GM12878 (cell line): ENCODE data around the gene DOK1. TPM values are rescaled to one million over a fixed set of nuclear protein-coding genes. Genes with fewer than 3 reads are reported as not detected.

ENCODE experiments used
- ATAC-seq: fragments of 200-7000 bp; cut with Tn5 transposase; 3 replicates; pipeline ENCODE4 v1.9.1; 2020; ENCODE audit warnings: mild to moderate bottlenecking, moderate library complexity
- BruUV-seq: library from RNA; stranded (reverse); fragments of 400-500 nt; replicated peaks from 2 replicates; lab custom pipeline; 2021; lab: Mats Ljungman, UMichigan
- CTCF ChIA-PET: fragments of 300-600 bp; sonication (Branson Sonifier 250); formaldehyde crosslinking; extraction: SDS; loops from one replicate; lab custom pipeline; 2021; ENCODE audit warnings: inconsistent platforms; lab: Yijun Ruan, JAX
- POLR2A ChIA-PET: fragments of 350-600 bp; formaldehyde crosslinking; extraction: SDS; loops from one replicate; lab custom pipeline; 2021; ENCODE audit warnings: inconsistent platforms; lab: Charles Lee
- RAD21 ChIA-PET: fragments of 300-600 bp; sonication (Branson Sonifier 250); formaldehyde crosslinking; loops from one replicate; lab custom pipeline; 2023; ENCODE audit warnings: antibody characterized with exemption; ENCODE audit not compliant: unreplicated experiment; lab: Charles Lee
- SMC1A ChIA-PET: fragments of 300-600 bp; sonication (Branson Sonifier 250); formaldehyde crosslinking; loops from one replicate; lab custom pipeline; 2023; ENCODE audit not compliant: unreplicated experiment, uncharacterized antibody; lab: Charles Lee
- DNase-seq: peaks from one replicate; pipeline ENCODE4 v3.0.0-alpha.2; 2011; ENCODE audit warnings: low read depth, low spot score
- FAIRE-seq: peaks from 3 replicates; lab custom pipeline; 2011; peaks lifted over from hg19 to GRCh38; lab: Jason Lieb, UNC
- H2AFZ ChIP-seq: 2 replicates; pipeline ENCODE4 v1.6.0; 2011; ENCODE audit warnings: low read depth, low read length, control low read depth; ENCODE audit not compliant: control insufficient read depth
- H3K27ac ChIP-seq: 2 replicates; pipeline ENCODE4 v1.5.1; 2011; ENCODE audit warnings: control low read depth; ENCODE audit not compliant: control insufficient read depth, insufficient read depth
- H3K27me3 ChIP-seq, 2 experiments: replicated peaks in 1 of 2; 2 replicates each; pipeline versions ENCODE4 v1.6.0 to v1.6.1; 2011; ENCODE audit warnings: low read length in 1 of 2; ENCODE audit not compliant: control insufficient read depth in 2 of 2, insufficient read depth in 2 of 2
- H3K36me3 ChIP-seq, 2 experiments: 2 replicates each; pipeline ENCODE4 v1.5.1; 2011; ENCODE audit warnings: low read length in 1 of 2; ENCODE audit not compliant: control insufficient read depth in 2 of 2, insufficient read depth in 2 of 2
- H3K4me1 ChIP-seq: 2 replicates; pipeline ENCODE4 v1.6.1; 2011; ENCODE audit warnings: mild to moderate bottlenecking, low read length, moderate library complexity, mixed read lengths; ENCODE audit not compliant: control insufficient read depth, insufficient read depth
- H3K4me2 ChIP-seq: 2 replicates; pipeline ENCODE4 v1.6.0; 2011; ENCODE audit warnings: control low read depth; ENCODE audit not compliant: control insufficient read depth, insufficient read depth
- H3K4me3 ChIP-seq: fragments of 200-600 bp; sonication (generic); 2 replicates; pipeline ENCODE4 v1.5.1; 2016
- H3K79me2 ChIP-seq: 2 replicates; pipeline ENCODE4 v1.6.0; 2011; ENCODE audit warnings: low read length; ENCODE audit not compliant: control insufficient read depth, insufficient read depth
- H3K9ac ChIP-seq: 2 replicates; pipeline ENCODE4 v1.8.0; 2011; ENCODE audit warnings: low read length, control low read depth, mixed read lengths; ENCODE audit not compliant: control insufficient read depth, insufficient read depth
- H3K9me3 ChIP-seq: replicated peaks from 3 replicates; pipeline ENCODE4 v1.5.1; 2011; ENCODE audit warnings: mild to moderate bottlenecking, low read length; ENCODE audit not compliant: control insufficient read depth, insufficient read depth
- H4K20me1 ChIP-seq: 2 replicates; pipeline ENCODE4 v1.6.0; 2011; ENCODE audit not compliant: control insufficient read depth, insufficient read depth
- BCL3 ChIP-seq: IDR thresholded peaks from 2 replicates; pipeline ENCODE4 v1.6.1; 2011; ENCODE audit warnings: borderline replicate concordance, low read depth, mild to moderate bottlenecking, moderate library complexity, low read length; ENCODE audit not compliant: insufficient read depth, poor library complexity, severe bottlenecking
- HDAC2 ChIP-seq: fragments of 200-600 bp; sonication (generic); IDR thresholded peaks from 2 replicates; pipeline ENCODE4 v1.6.1; 2017
- HSF1 ChIP-seq: fragments of 150-350 bp; IDR thresholded peaks from 2 replicates; pipeline ENCODE4 v1.6.1; 2014; ENCODE audit warnings: mild to moderate bottlenecking, low read depth, low read length
- MAX ChIP-seq: IDR thresholded peaks from 2 replicates; pipeline ENCODE4 v1.6.1; 2012; ENCODE audit warnings: low read depth, low read length, improper control_type of control experiment
- RAD51 ChIP-seq: fragments of 450-650 bp; IDR thresholded peaks from 2 replicates; pipeline ENCODE4 v1.6.1; 2016; ENCODE audit warnings: moderate library complexity, mild to moderate bottlenecking, inconsistent platforms
- ZBTB11 ChIP-seq: fragments of 450-650 bp; formaldehyde crosslinking; IDR thresholded peaks from 2 replicates; pipeline ENCODE4 v1.5.0; 2022; ENCODE audit warnings: mild to moderate bottlenecking, missing genetic modification characterization
- WGBS: methylation state at CpG from one replicate; pipeline ENCODE4 v1.1.6; 2016; ENCODE audit warnings: low lambda C conversion rate; ENCODE audit not compliant: insufficient replicate concordance, insufficient coverage; ENCODE audit errors: missing lambda C conversion rate; 5-methylcytosine and 5-hydroxymethylcytosine counted together
- in situ Hi-C: fragments of 300-500 bp; cut with MboI; formaldehyde crosslinking; loops from 9 replicates; pipeline ENCODE4 v1.14.3; 2018; ENCODE audit warnings: mixed read lengths
- intact Hi-C: fragments of 100-400 bp; cut with micrococcal nuclease; formaldehyde crosslinking; loops from one replicate; pipeline ENCODE4 v1.14.2; 2022; ENCODE audit not compliant: unreplicated experiment
- polyA plus RNA-seq, 11 experiments: library from polyadenylated mRNA; depleted of rRNA in 4 of 11; unstranded in 6 of 11; stranded (reverse) in 5 of 11; fragments of >200 nt; fragmentation: Nextera tagmentation in 4 of 11; fragmentation: Illumina TruSeq in 1 of 11; extraction: Ambion mirVana in 4 of 11; extraction: Trizol in 1 of 11; gene quantifications; 1 replicate in 1 of 11; 2 replicates in 10 of 11; pipeline versions ENCODE4 v1.2.1 to v1.2.3, GENCODE V29; 2011 to 2016; ENCODE audit warnings: inconsistent platforms in 2 of 11, missing spikeins in 2 of 11, low read depth in 1 of 11
- total RNA-seq, 4 experiments: library from RNA; depleted of rRNA in 3 of 4; stranded (reverse); fragments of >200 nt in 3 of 4; fragmentation: Illumina TruSeq in 1 of 4; extraction: Trizol in 1 of 4; gene quantifications; 2 replicates each; pipeline versions ENCODE4 v1.2.1 to v1.2.3, GENCODE V29; 2013 to 2021

DOK1 gene
- total and polyA plus RNA-seq, 10 of the 15 experiments (the other 5 are each of a cell fraction or from before 2014, with no cell fraction given), result 1.4 to 104 (median 59.7) TPM

- ChIA-PET POLR2A (interaction anchor here (1.1 to 5.8 kb wide), 4 partner anchors 12 to 92 kb away, joined by 3 to 33 read pairs (median 4); partner anchors contain the start of genes AUP1 and HTRA2), SMC1A (interaction anchor here (1.5 to 7.0 kb wide), 6 partner anchors 23 to 81 kb away, joined by 5 to 71 read pairs (median 39); partner anchors contain the start of genes AUP1, CCDC142, DQX1 and HTRA2), CTCF (interaction anchor here (0.5 to 13.9 kb wide), 10 partner anchors 13 to 1100 kb away, joined by 3 to 231 read pairs (median 7); partner anchors contain the start of genes AUP1, DQX1, HTRA2 and WBP1), RAD21 (interaction anchor here (1.8 to 5.5 kb wide), 6 partner anchors 25 to 86 kb away, joined by 4 to 61 read pairs (median 16); partner anchors contain the start of genes AUP1, HTRA2 and WBP1)
- 88% methylated on average over 14 of the region's 14 CpGs for WGBS
- Histone ChIP-seq H3K27ac (no peak overlapping the region), H3K79me2 (peaks cover 12% of the 10 kb centered on the region), H3K4me1 (peaks cover 28% of the 10 kb centered on the region), H4K20me1 (no peaks in the 10 kb centered on the region), H2AFZ (no peak overlapping the region), H3K4me3 (no peak overlapping the region; the same call in 1 of the 2 replicates), H3K36me3 (peaks cover 0 to 7% of the 10 kb centered on the region in 2 experiments; a peak in 1 of 4 replicates), H3K9ac (no peak overlapping the region), H3K27me3 (peaks cover 4 to 7% of the 10 kb centered on the region in 2 experiments; a peak in 2 of 4 replicates), H3K9me3 (no peaks in the 10 kb centered on the region), H3K4me2 (peak overlapping the region; percentile 53; the same call in 1 of the 2 replicates)
- BruUV-seq, result no TSS peak
- FAIRE-seq (no peak), ATAC-seq (no peak), DNase-seq (no peak)
- intact Hi-C loops, result no loop called here
- in situ Hi-C loops, result no loop called here
- TF ChIP-seq HSF1, result no peak
- no peak for TF ChIP-seq MAX
- TF ChIP-seq HDAC2, result no peak
- TF ChIP-seq ZBTB11, result no peak
- no peak for TF ChIP-seq RAD51
- TF ChIP-seq BCL3, result no peak
Measured at GRCh38 chr2:74505448-74506246, 48.9 kb upstream of the DOK1 start.
